Tibial artery (tissue), 4 donors: ENCODE data around the gene EFCAB14.

ENCODE experiments used
- DNase-seq, 2 donors: peaks; one replicate each; pipeline ENCODE4 v3.0.0-alpha.2; 2019
- H3K27ac ChIP-seq, 2 donors: fragments of 200-600 bp; sonication (generic) in 1 of 2; 1 replicate in 1 of 2; 2 replicates in 1 of 2; pipeline ENCODE4 v1.5.1; 2018 to 2019; ENCODE audit warnings: mild to moderate bottlenecking in 1 of 2
- H3K27me3 ChIP-seq, 2 donors: fragments of 200-600 bp; sonication (generic) in 1 of 2; one replicate each; pipeline versions ENCODE4 v1.5.1 to v1.6.0; 2016 to 2019
- H3K36me3 ChIP-seq, 3 donors: fragments of 200-600 bp; sonication (generic) in 2 of 3; one replicate each; pipeline ENCODE4 v1.5.1; 2016 to 2019; ENCODE audit warnings: mild to moderate bottlenecking in 2 of 3
- H3K4me1 ChIP-seq, 4 donors: fragments of 200-600 bp; sonication (generic) in 2 of 4; 1 replicate in 3 of 4; 2 replicates in 1 of 4; pipeline ENCODE4 v1.5.1; 2016 to 2019
- H3K4me3 ChIP-seq, 2 donors: fragments of 200-600 bp; sonication (generic) in 1 of 2; 1 replicate in 1 of 2; 2 replicates in 1 of 2; pipeline ENCODE4 v1.5.1; 2018 to 2019; ENCODE audit warnings: mild to moderate bottlenecking in 2 of 2
- H3K9me3 ChIP-seq, 3 donors: fragments of 200-600 bp; sonication (generic) in 1 of 3; one replicate each; pipeline ENCODE4 v1.5.1; 2016 to 2019
- CTCF ChIP-seq, 2 experiments: fragments of 200-600 bp in 1 of 2; fragments of 450-650 bp in 1 of 2; IDR thresholded peaks; one replicate each; pipeline ENCODE4 v1.5.1; 2017 to 2019; ENCODE audit warnings: antibody characterized with exemption in 2 of 2, mild to moderate bottlenecking in 1 of 2, moderate library complexity in 1 of 2
- intact Hi-C: fragments of 100-400 bp; cut with DNase I; formaldehyde crosslinking; loops from one replicate; pipeline ENCODE4 v1.15.0; 2023; ENCODE audit warnings: low total_unique reads

The EFCAB14 gene

GRCh38 chr1:46691997-46692790 lies 26.7 kb downstream of the EFCAB14 start:
- no peak for TF ChIP-seq CTCF (IDR thresholded peaks at IDR 0.05)
- Histone ChIP-seq H3K4me3 (no peak overlapping the region), H3K27ac (no peak overlapping the region), H3K36me3 (peaks cover 53 to 62% (median 58%) of the 10 kb centered on the region in 3 donors), H3K9me3 (no peaks in the 10 kb centered on the region), H3K4me1 (peaks cover 0 to 13% (median 3%) of the 10 kb centered on the region in 4 donors), H3K27me3 (no peaks in the 10 kb centered on the region)
- intact Hi-C loops, result no loop called here
- DNase-seq, result no peak

- no peak for DNase-seq
- peaks cover 44 to 66% (median 64%) of the 10 kb centered on the region in 3 donors for H3K36me3 ChIP-seq
- no peaks in the 10 kb centered on the region for H3K27me3 ChIP-seq
- no peaks in the 10 kb centered on the region for H3K9me3 ChIP-seq
- peaks cover 0 to 16% (median 5%) of the 10 kb centered on the region in 4 donors for H3K4me1 ChIP-seq
- no peak overlapping the region for H3K27ac ChIP-seq
- no peak for TF ChIP-seq CTCF (IDR thresholded peaks at IDR 0.05)
- intact Hi-C loops, result no loop called here
- no peak overlapping the region for H3K4me3 ChIP-seq
Measured at GRCh38 chr1:46690931-46691421, 27.9 kb downstream of the EFCAB14 start.

DNA sequence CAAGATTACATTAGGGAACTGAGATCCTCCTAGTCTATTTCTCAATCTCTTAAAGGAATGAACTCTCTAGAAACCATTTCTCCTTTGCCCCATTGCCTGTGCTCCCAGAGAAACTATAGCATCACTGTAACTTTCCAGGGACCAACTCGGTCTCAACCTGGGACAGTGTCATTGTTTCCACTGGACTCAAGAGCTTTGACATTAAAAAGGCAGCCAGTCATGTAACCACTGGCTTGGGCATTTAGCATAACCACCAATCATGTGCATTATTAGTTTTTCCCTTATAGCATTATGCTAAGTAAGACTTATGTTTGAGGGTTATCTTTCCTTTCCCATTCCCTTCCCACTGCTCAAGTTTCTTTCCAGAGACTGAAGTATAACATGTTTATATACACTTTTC lies 29.0 kb downstream of the EFCAB14 start:
- no peaks in the 10 kb centered on the region for H3K9me3 ChIP-seq
- no peak for DNase-seq
- peaks cover 0 to 16% (median 5%) of the 10 kb centered on the region in 4 donors for H3K4me1 ChIP-seq
- no peak for TF ChIP-seq CTCF (IDR thresholded peaks at IDR 0.05)
- peaks cover 35 to 67% (median 64%) of the 10 kb centered on the region in 3 donors for H3K36me3 ChIP-seq
- no peak overlapping the region for H3K4me3 ChIP-seq
- H3K27me3 ChIP-seq, result no peaks in the 10 kb centered on the region
- intact Hi-C loops, result no loop called here
- H3K27ac ChIP-seq, result no peak overlapping the region

DNA sequence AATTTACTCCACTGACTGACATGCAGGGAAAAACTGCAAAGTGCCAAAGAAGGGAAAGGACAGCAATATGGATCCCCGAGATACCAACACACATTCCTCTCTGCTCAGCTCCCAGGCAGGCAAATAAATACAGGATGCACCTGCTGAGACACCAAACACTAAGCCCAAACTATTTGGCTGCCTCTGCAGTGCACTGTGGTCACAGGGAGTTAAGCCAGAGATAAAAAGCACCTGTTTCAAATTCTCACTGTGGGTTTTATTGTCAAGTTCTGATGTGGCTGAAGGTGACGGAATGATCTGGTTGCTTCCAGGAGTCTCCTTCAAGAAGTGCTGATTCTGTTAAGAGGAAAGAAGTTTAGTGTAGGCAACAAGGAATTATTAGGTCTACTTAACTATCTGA lies 29.6 kb downstream of the EFCAB14 start:
- peaks cover 0 to 16% (median 5%) of the 10 kb centered on the region in 4 donors for H3K4me1 ChIP-seq
- no peak overlapping the region for H3K27ac ChIP-seq
- H3K9me3 ChIP-seq, result no peaks in the 10 kb centered on the region
- no peaks in the 10 kb centered on the region for H3K27me3 ChIP-seq
- no peak overlapping the region for H3K4me3 ChIP-seq
- H3K36me3 ChIP-seq, result peaks cover 40 to 73% (median 70%) of the 10 kb centered on the region in 3 donors
- no peak for TF ChIP-seq CTCF (IDR thresholded peaks at IDR 0.05)
- no peak for DNase-seq
- intact Hi-C loops, result no loop called here

DNA sequence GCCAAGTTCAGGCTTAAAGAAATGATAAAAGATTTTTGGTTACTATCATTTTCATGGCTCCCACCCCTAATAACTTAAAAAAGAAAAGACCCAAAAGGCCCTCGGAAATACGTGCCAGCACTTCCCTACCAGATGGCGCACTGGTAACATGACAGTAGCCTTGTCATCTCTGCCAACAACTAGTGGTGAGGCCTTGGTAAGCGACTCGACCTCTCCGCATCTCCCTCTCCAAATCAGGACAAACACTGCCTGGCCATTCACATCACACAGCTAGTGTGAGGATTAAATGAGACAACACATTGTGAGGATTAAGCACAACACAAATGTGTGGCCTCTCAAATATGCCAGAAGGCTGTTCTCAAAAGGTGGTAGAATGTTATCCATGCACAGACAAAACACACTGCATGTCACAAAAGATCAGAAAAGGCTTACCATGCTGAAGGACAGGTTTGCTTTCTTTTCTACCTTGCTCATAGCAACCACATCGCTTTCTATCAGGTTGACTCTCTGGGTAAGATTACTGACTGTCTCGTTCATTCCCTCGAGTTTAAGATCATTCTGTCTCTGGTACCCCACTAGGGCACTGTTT lies 30.9 kb downstream of the EFCAB14 start:
- Histone ChIP-seq H3K27ac (peak overlapping the region; percentile 0 to 14), H3K4me3 (no peak overlapping the region), H3K27me3 (no peaks in the 10 kb centered on the region), H3K4me1 (peaks cover 0 to 10% (median 5%) of the 10 kb centered on the region in 4 donors), H3K9me3 (no peaks in the 10 kb centered on the region), H3K36me3 (peaks cover 53 to 86% (median 83%) of the 10 kb centered on the region in 3 donors)
- no peak for TF ChIP-seq CTCF (IDR thresholded peaks at IDR 0.05)
- intact Hi-C loops, result no loop called here
- no peak for DNase-seq
